ENCODE results near the gene EPHA8.

DNA sequence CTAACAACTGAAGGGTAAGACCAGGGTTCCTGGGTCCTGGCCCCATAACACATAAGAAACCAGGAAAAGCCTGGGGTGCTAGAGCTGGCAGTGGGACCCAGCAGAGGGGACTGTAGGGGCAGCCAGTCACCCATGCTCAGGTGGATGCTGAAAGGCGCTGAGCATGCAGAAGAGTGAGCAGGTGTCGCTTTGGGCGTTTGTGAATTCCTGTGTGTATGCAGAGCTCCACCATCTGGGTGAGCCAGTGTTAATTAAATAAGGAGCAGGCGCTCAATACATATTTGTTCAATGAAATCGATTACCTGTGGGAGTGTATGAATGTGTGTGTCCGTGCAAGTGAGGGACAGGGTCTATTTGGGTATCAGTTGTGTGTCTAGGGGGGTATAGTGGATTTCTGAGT is 73.6 kb downstream of the EPHA8 start:
- no peak for TF ChIP-seq TARDBP (IDR thresholded peaks at IDR 0.05)
- no peak for TF ChIP-seq FOXM1 (IDR thresholded peaks at IDR 0.05; ENCODE audit: borderline replicate concordance)
